A673 (cell line): ENCODE measurements around the gene RPS6KA2. TPM values are rescaled to one million over a fixed set of nuclear protein-coding genes. Genes with fewer than 3 reads are reported as not detected.

Experiments
- BruUV-seq: library from RNA; stranded (reverse); fragments of 400-500 nt; replicated peaks from 2 replicates; lab custom pipeline; 2021; lab: Mats Ljungman, UMichigan
- CTCF ChIA-PET: fragments of 300-600 bp; sonication (Branson Sonifier 250); formaldehyde crosslinking; loops from one replicate; lab custom pipeline; 2022; ENCODE audit warnings: antibody characterized with exemption; lab: Charles Lee
- POLR2A ChIA-PET: fragments of 300-600 bp; sonication (Branson Sonifier 250); formaldehyde crosslinking; loops from one replicate; lab custom pipeline; 2022; ENCODE audit warnings: antibody characterized with exemption; ENCODE audit not compliant: low non-redundant PET; lab: Charles Lee
- DNase-seq: peaks from one replicate; pipeline ENCODE4 v3.0.0-alpha.2; 2015; ENCODE audit warnings: low spot score
- H3K27ac ChIP-seq: fragments of 200-600 bp; sonication (generic); 2 replicates; pipeline ENCODE4 v1.5.1; 2016; ENCODE audit warnings: mixed run types, low read depth, mild to moderate bottlenecking, mixed read lengths, antibody characterized with exemption, low read length; ENCODE audit not compliant: poor library complexity, severe bottlenecking
- H3K27me3 ChIP-seq: fragments of 200-600 bp; sonication (generic); replicated peaks from 2 replicates; pipeline ENCODE4 v1.6.1; 2017; ENCODE audit warnings: mixed run types, low read depth, mild to moderate bottlenecking, mixed read lengths, antibody characterized with exemption, low read length; ENCODE audit not compliant: insufficient read depth, poor library complexity
- H3K36me3 ChIP-seq: fragments of 200-600 bp; sonication (generic); 2 replicates; pipeline ENCODE4 v1.6.1; 2016; ENCODE audit warnings: mixed run types, mild to moderate bottlenecking, mixed read lengths, antibody characterized with exemption, low read length; ENCODE audit not compliant: insufficient read depth, poor library complexity, severe bottlenecking
- H3K4me1 ChIP-seq: fragments of 200-600 bp; sonication (generic); 2 replicates; pipeline ENCODE4 v1.6.1; 2017; ENCODE audit warnings: mixed run types, mild to moderate bottlenecking, mixed read lengths, antibody characterized with exemption, low read length; ENCODE audit not compliant: insufficient read depth, poor library complexity, severe bottlenecking
- H3K4me3 ChIP-seq: fragments of 200-600 bp; sonication (generic); 2 replicates; pipeline ENCODE4 v1.5.1; 2016; ENCODE audit warnings: low read depth, mixed run types, mild to moderate bottlenecking, mixed read lengths, low read length; ENCODE audit not compliant: poor library complexity, severe bottlenecking
- H3K9me3 ChIP-seq: fragments of 200-600 bp; sonication (generic); 2 replicates; pipeline ENCODE4 v1.6.1; 2016; ENCODE audit warnings: mixed run types, low read depth, mild to moderate bottlenecking, mixed read lengths, antibody characterized with exemption, low read length; ENCODE audit not compliant: poor library complexity, severe bottlenecking
- CTCF ChIP-seq: fragments of 300-800, 200-600 bp; sonication (generic); conservative IDR thresholded peaks from 2 replicates; pipeline ENCODE4 v1.5.1; 2017; ENCODE audit warnings: low read depth, mild to moderate bottlenecking, antibody characterized with exemption, low read length, moderate library complexity, mixed read lengths
- EZH2 ChIP-seq: fragments of 200-600 bp; sonication (generic); IDR thresholded peaks from 2 replicates; pipeline ENCODE4 v1.6.1; 2017; ENCODE audit warnings: borderline replicate concordance, low read depth, mild to moderate bottlenecking, mixed read lengths, antibody characterized with exemption, low read length; ENCODE audit not compliant: poor library complexity, severe bottlenecking
- intact Hi-C: fragments of 100-400 bp; cut with micrococcal nuclease; formaldehyde crosslinking; loops from one replicate; pipeline ENCODE4 v1.10.0; 2022; ENCODE audit not compliant: unreplicated experiment
- total RNA-seq: library from RNA; stranded (reverse); gene quantifications from 2 replicates; pipeline ENCODE4 v1.2.3, GENCODE V29; 2021

RPS6KA2 gene
- total RNA-seq, 1 experiment from 2014 or later = 30.1 TPM

GRCh38 chr6:166462461-166463135 lies 164.5 kb downstream of the RPS6KA2 start:
- Histone ChIP-seq H3K4me3 (no peak overlapping the region), H3K27me3 (no peaks in the 10 kb centered on the region), H3K27ac (no peak overlapping the region), H3K9me3 (no peaks in the 10 kb centered on the region), H3K36me3 (no peaks in the 10 kb centered on the region), H3K4me1 (peaks cover 8% of the 10 kb centered on the region)
- intact Hi-C loops = no loop called here
- no peak for DNase-seq
- ChIA-PET CTCF (no interaction called here), POLR2A (no interaction called here)
- TF ChIP-seq EZH2 = no peak
- BruUV-seq = no TSS peak

DNA sequence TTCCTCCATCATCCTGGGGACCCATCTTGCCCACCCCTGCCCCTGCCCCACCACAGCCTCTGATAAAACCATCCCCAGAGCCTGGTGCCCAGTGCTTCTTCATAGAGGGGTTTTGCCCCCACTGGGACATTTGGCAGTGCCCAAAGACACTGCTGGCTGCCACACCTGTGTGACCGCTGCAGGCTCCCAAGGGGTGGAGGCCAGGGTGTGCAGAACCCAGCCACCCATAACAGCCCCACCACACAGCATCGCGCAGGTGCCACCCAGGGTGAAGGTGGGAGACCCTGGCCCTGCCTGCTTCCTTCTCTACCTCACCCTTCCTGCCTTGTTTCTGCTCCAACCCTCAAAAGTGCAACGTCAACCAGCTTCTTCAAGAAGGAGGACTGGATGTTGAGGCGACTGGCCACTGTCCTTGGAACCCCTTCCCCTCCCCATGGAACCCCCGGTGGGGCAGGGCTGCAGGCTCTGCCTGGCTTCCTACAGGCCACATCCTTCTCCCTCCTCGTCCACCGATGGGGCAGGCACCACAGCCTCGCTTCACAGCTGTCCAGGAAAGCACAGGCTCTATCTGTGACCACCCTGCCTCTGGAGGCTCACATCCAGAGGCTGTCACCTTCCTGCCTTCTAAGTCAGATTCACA lies 165.1 kb downstream of the RPS6KA2 start:
- H3K27ac ChIP-seq = no peak overlapping the region
- H3K4me1 ChIP-seq = peaks cover 8% of the 10 kb centered on the region
- no peaks in the 10 kb centered on the region for H3K9me3 ChIP-seq
- TF ChIP-seq EZH2 = no peak
- no peak for TF ChIP-seq CTCF
- no peaks in the 10 kb centered on the region for H3K36me3 ChIP-seq
- ChIA-PET CTCF (no interaction called here), POLR2A (no interaction called here)
- H3K27me3 ChIP-seq = no peaks in the 10 kb centered on the region
- no TSS peak for BruUV-seq
- DNase-seq = no peak
- intact Hi-C loops = no loop called here
- no peak overlapping the region for H3K4me3 ChIP-seq

GRCh38 chr6:166460473-166461437 lies 166.3 kb downstream of the RPS6KA2 start:
- no peak overlapping the region for H3K27ac ChIP-seq
- ChIA-PET CTCF (no interaction called here), POLR2A (no interaction called here)
- H3K9me3 ChIP-seq = no peaks in the 10 kb centered on the region
- no TSS peak for BruUV-seq
- peak; percentile 71 for DNase-seq
- intact Hi-C loops = no loop called here
- no peaks in the 10 kb centered on the region for H3K36me3 ChIP-seq
- TF ChIP-seq EZH2 (no peak), CTCF (no peak)
- no peak overlapping the region for H3K4me3 ChIP-seq
- no peaks in the 10 kb centered on the region for H3K27me3 ChIP-seq
- H3K4me1 ChIP-seq = peaks cover 8% of the 10 kb centered on the region
